Coronary artery (tissue), 2 donors: ENCODE results near the gene AKR1B15.

ENCODE experiments used
- DNase-seq: peaks from one replicate; pipeline ENCODE4 v3.0.0-alpha.2; 2017; ENCODE audit warnings: low spot score
- H3K27ac ChIP-seq, 2 donors: fragments of 200-600 bp; sonication (generic); one replicate each; pipeline ENCODE4 v1.5.1; 2016 to 2019
- H3K4me3 ChIP-seq: fragments of 200-600 bp; sonication (generic); 2 replicates; pipeline ENCODE4 v1.5.1; 2016; ENCODE audit warnings: mild to moderate bottlenecking, moderate library complexity
- CTCF ChIP-seq: fragments of 200-600 bp; sonication (generic); IDR thresholded peaks from one replicate; pipeline ENCODE4 v1.5.1; 2019; ENCODE audit warnings: antibody characterized with exemption

The AKR1B15 gene

GRCh38 chr7:134587750-134588149 lies 38.8 kb downstream of the AKR1B15 start:
- Histone ChIP-seq H3K4me3 (no peak overlapping the region), H3K27ac (no peak overlapping the region)
- DNase-seq: no peak
- TF ChIP-seq CTCF: no peak

- TF ChIP-seq CTCF: no peak
- H3K27ac ChIP-seq: no peak overlapping the region
- no peak for DNase-seq
- no peak overlapping the region for H3K4me3 ChIP-seq
Measured at GRCh38 chr7:134589491-134589941, 40.6 kb downstream of the AKR1B15 start.

- Histone ChIP-seq H3K4me3 (no peak overlapping the region), H3K27ac (peak overlapping the region; percentile 72 to 89)
- no peak for TF ChIP-seq CTCF
- DNase-seq: peak; percentile 80
Measured at GRCh38 chr7:134593530-134594392, 44.9 kb downstream of the AKR1B15 start.

- TF ChIP-seq CTCF: no peak
- H3K27ac ChIP-seq: peak overlapping the region in 1 of 2 donors; percentile 89
- no peak for DNase-seq
- no peak overlapping the region for H3K4me3 ChIP-seq
Measured at GRCh38 chr7:134594877-134595276, 46.0 kb downstream of the AKR1B15 start.

- TF ChIP-seq CTCF: no peak
- DNase-seq: no peak
- H3K27ac ChIP-seq: no peak overlapping the region
- H3K4me3 ChIP-seq: no peak overlapping the region
Measured at GRCh38 chr7:134599371-134599770, 50.5 kb downstream of the AKR1B15 start.

GRCh38 chr7:134601459-134601858 lies 52.5 kb downstream of the AKR1B15 start:
- no peak overlapping the region for H3K27ac ChIP-seq
- no peak for TF ChIP-seq CTCF

GRCh38 chr7:134602881-134603451 lies 54.1 kb downstream of the AKR1B15 start:
- H3K27ac ChIP-seq: no peak overlapping the region
- peak overlapping the region; percentile 25 for H3K4me3 ChIP-seq
- DNase-seq: no peak
- no peak for TF ChIP-seq CTCF

More at GRCh38 chr7:134601459-134601858, 52.5 kb downstream of the AKR1B15 start:
- no peak overlapping the region for H3K4me3 ChIP-seq
- no peak for DNase-seq
